HG03039 (cell line): ENCODE data around the gene INTS6.
"Not testable (repeated sequence)": the region's sequence is repeated elsewhere in the genome, so short reads cannot be mapped to it uniquely, and the experiment has no call there.

Experiments
- ATAC-seq: cut with Tn5 transposase; IDR thresholded peaks from one replicate; pipeline ENCODE4 v1.9.1; 2021; ENCODE audit warnings: mild to moderate bottlenecking, moderate library complexity; ENCODE audit not compliant: unreplicated experiment

The INTS6 gene

DNA sequence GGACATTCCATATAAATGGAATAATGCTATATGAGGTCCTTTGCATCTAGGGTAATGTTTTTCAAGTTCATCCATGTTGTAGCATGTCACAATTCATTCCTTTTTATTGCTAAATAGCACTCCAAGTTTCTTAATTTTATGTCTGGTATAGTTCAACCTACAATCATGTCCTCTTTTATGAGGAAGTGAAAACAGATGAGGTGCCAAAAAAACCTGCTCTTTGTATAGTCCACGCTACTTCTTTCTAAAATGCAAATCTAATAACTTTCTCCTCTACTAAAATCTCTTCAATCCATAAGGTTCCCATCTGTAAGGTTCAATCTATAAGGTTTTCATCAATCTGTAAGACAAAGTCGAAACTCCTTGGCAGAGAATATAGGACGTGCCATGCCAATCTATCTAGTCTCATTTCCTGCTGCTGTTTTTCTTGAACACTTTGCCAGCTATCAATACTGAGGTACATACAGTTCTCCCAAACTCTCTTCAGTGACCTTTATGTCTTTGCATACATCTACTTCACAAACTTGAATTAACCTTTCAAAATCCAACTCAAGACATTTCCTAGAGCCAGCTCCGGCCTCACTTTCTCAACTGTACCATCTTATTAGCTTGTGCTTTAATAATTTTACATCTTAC, 33.7 kb downstream of the INTS6 start:
- peak; percentile 50 for ATAC-seq

DNA sequence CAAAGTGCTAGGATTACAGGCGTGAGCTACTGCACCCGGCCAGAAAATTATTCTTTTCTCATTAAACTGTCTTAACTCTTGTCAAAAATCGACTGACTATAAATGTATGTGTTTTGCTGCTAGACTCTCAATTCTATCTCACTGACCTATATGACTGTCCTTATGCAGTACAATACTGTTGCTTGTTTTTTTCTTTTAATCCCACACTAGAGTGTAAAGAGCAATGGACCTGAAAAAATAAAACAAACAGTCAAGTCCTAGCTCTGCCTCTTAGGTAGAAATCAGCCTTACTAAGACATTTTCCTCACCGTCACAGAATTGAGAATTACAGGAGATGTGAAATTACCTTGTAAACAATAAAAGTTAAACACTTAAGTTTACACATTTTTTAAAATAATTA, 35.1 kb downstream of the INTS6 start:
- ATAC-seq = no peak

GRCh38 chr13:51416107-51416506, 36.7 kb downstream of the INTS6 start:
- no peak for ATAC-seq

DNA sequence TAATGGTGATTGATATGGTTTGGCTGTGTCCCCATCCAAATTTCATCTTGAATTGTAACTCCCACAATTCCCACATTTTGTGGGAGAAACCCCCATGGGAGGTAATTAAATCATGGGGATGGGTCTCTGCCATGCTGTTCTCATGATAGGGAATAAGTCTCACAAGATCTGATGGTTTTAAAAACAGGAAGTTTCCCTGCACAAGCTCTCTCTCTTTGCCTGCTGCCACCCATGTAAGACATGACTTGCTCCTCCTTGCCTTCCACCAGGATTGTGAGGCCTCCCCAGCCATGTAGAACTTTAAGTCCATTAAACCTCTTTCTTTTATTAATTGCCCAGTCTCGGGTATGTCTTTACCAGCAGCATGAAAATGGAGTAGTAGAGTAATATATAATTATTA, 37.5 kb downstream of the INTS6 start:
- not testable (repeated sequence) for ATAC-seq

- ATAC-seq = no peak
These were observed 40.4 kb downstream of the INTS6 start for GRCh38 chr13:51412431-51412830.

DNA sequence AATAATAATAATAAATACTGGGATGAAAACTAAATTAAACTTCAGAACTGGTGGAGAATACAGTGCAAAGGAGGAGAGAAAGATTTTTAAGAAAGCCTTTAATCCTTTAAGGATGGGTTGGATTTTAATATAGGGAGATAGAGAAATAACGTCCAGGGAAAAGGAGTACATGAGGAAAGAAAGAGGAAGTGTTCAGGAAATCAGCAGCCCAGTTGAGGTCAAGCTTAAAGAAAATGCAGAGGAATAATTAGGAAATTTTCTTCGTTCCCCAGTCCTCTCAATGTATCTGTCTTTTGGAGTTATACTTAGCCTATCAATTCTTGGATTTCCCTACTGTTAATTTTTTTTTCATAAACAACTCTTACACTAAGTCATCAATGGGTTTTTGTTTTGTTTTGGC, 47.7 kb downstream of the INTS6 start:
- ATAC-seq = no peak

- no peak for ATAC-seq
These were observed 55.4 kb downstream of the INTS6 start for GRCh38 chr13:51397262-51397941.

GRCh38 chr13:51396352-51396751, 56.5 kb downstream of the INTS6 start:
- ATAC-seq = no peak

DNA sequence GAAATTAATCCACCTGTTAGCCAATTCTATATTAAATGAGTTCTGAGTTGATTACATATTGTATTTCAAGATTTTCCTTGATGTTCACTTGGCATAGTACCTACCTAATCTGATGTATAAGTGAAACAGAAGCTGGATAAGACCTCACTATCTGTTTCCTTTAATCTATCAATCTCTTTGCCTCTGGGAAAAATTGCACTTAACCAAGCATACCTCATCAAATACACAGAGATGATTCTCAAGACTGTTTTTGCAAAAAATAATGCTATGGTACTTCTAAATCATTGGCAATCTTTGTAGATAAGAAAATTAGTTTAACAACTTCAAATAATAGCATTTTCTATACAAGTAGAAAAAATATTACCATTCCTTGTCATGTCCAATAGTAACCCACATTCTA, 58.1 kb downstream of the INTS6 start:
- ATAC-seq = no peak

GRCh38 chr13:51385114-51385513, 67.7 kb downstream of the INTS6 start:
- ATAC-seq = no peak

DNA sequence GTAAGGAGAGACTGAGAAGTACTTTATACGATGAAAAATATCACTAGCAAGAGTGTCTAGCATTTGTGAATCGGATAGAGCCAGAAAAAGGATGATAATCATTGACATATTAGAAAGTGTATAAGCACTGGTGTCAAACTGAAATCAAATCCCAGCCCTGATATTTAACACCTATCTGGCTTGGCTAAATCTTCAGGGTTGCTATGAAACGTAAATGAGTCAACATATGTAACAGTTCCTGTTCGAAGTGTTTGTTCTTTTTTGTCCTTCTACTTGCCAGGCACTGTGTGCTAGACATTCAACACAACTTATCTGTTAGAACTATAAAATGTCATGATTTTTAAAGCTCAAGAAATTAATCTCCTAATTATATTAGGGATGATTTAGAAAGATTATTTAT, 72.6 kb downstream of the INTS6 start:
- no peak for ATAC-seq

- no peak for ATAC-seq
These were observed 79.4 kb downstream of the INTS6 start for GRCh38 chr13:51373451-51373850.

DNA sequence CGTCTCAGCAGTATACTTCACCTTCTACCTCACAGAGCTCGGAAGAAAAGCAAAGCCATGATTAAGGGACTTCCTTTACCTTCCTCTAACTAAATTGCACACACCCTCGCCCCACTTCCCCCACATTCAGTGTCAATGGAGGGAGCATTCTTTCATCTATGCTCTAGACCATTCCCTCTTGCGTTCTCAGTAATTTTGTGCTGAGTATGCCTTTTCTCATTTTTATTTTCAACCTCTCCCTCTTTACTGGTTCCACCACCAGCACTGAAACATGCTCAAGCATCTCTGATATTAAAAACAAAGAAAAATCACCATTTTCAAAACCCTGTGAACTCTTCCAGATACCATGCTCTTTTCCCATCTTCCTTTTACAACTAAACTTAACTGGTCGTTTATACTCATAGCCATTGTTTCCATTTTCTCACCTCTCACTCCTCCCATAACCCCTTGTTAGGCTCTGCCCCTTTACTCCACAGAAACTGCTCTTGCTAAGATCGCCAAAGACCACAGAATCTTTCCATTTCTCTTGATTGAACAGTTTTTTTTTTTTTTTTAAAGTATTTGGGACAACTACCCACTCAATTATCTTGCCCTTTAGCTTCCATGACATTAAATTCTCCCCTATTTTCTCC, 81.0 kb downstream of the INTS6 start:
- no peak for ATAC-seq

- no peak for ATAC-seq
These were observed 82.0 kb downstream of the INTS6 start for GRCh38 chr13:51370811-51371210.

DNA sequence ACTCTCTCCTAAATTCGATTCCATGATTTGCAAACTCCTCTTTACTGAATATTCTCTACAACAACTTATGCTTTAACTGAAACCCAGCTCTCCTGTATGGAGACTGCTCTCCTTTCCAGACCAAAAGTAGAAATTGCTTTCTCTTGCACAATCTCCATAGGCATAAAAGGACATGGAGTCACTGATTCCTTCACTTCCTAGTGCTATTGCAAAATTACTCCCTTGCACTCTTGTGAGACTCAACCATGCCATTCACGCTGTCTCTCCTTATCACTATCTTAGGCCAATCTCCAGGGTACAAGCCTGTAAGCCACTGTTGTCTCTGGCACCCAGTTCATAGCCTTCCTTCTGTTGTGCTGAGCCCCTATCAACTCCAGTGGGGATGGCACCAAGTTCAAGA, 82.7 kb downstream of the INTS6 start:
- ATAC-seq = no peak

DNA sequence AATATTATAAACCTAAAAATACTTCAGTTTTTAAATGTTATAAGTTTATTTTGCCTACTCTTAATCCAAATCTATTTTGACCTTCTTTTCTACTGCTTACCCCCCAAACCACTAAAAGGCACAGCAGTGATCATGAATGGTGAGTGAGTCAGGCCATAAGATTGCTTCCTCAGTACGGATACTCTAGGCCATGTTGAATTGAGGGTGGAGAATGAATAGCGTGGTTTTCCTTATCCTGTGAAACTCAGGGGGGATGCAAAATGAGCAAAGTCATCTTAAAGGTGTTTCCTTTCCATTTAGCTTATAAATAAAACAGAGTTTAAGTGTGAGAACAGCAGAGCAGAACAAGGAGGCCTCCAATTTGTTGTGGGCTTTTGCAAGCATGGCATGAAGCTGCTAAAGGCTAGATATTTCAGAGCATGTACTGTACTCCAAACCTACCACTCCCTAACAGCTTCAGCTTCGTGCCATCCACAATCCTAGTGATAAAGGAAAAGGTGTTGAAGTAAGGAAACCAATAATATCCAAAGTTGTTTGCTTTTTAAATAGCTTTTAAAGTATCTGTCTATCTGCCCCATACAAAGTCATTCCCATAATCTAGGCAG, 88.3 kb downstream of the INTS6 start:
- no peak for ATAC-seq

GRCh38 chr13:51363625-51364024, 89.2 kb downstream of the INTS6 start:
- ATAC-seq = no peak

DNA sequence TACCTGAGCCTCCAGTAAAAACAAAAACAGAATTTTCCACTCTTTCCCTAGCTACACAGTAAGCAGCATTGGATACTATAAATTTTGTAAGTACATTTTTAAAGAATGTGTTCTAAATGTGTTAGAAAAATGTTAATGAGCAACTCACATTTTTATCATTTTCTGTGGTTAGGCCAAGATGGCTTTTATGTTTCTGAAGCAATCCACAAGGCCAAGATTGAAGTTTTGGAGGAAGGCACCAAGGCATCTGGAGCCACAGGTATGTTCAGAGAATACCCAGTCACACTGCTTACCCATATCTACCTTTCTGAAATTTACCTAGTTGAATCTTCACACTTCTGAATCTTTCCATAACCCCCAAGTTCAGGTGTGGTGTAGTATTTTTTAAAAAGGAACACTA, 91.7 kb downstream of the INTS6 start:
- no peak for ATAC-seq

DNA sequence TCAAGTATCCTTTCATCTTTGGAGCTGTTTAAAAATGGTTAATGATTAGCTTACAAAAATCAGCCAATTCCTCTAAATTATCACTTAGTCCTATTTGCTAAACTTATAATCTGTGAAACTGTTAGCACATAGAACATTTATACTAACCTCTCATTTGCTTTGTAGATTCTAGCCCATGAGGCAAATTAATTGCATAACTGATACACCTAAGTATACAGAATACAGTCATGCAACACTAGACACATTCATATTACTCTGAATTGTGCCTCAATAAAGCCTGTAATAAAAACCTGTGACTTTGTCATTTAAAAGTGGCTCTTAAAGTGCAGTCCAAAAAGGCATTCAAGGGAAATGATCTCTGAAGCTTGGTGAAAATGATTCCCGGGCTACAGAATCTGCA, 92.3 kb downstream of the INTS6 start:
- no peak for ATAC-seq

GRCh38 chr13:51359352-51359751, 93.5 kb downstream of the INTS6 start:
- ATAC-seq = no peak

DNA sequence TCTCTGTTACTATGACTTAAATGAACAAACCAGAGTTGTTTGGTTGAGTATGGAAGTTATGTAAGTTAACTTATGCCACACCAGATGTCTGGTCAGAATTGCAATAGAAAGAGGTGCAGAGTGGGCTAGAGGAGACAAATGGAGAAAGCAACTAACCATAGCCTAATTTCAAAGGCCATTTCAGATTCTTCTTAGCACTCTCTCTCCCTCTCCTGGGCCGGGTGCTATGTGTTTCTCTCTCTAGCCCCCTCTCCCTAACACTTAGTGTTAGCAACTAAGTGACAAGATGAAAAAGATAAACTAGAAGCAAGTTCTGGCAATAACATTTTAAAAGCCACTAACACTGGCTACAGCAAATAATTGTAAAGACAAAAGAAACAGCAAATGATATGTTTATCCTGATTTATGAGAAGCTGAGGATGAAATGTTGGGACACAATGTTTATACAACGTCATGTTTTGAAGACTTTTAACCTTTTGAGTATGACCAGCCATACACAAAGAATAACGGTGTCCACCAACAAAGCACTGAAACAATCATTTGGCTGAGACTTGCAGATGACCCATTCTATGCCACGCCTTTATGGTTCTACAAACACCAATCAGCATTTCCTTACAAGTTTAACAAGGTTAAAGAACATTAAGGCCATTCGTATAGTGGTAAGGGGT, 94.8 kb downstream of the INTS6 start:
- ATAC-seq = no peak
